Neural crest cell (in vitro differentiated cells): ENCODE results near the gene ADD2. TPM values are rescaled to one million over a fixed set of nuclear protein-coding genes. Genes with fewer than 3 reads are reported as not detected.

Experiments used
- DNase-seq: peaks from one replicate; pipeline ENCODE4 v3.0.0; 2021; ENCODE audit warnings: low read depth, mixed read lengths, low spot score
- H3K27ac Mint-ChIP-seq: one replicate; pipeline ENCODE4 v1.8.0; 2021; ENCODE audit warnings: mild to moderate bottlenecking, mixed read lengths; ENCODE audit not compliant: unreplicated experiment
- H3K27me3 Mint-ChIP-seq: 2 replicates; pipeline ENCODE4 v1.8.0; 2021; ENCODE audit warnings: low read depth, mild to moderate bottlenecking, mixed read lengths
- H3K36me3 Mint-ChIP-seq: 2 replicates; pipeline ENCODE4 v1.8.0; 2021; ENCODE audit warnings: low read depth, mild to moderate bottlenecking, mixed read lengths
- H3K4me1 Mint-ChIP-seq: 2 replicates; pipeline ENCODE4 v1.8.0; 2021; ENCODE audit warnings: mixed read lengths
- H3K4me3 Mint-ChIP-seq: one replicate; pipeline ENCODE4 v1.8.0; 2021; ENCODE audit warnings: mild to moderate bottlenecking, mixed read lengths
- H3K9me3 Mint-ChIP-seq: 2 replicates; pipeline ENCODE4 v1.8.0; 2021; ENCODE audit warnings: mixed read lengths
- total RNA-seq: library from RNA; stranded (reverse); gene quantifications from 2 replicates; pipeline ENCODE4 v1.2.1, GENCODE V29; 2021
- TF ChIP-seq, protein P1 (sequence below): fragments of 200-600 bp; sonication (generic); conservative IDR thresholded peaks from 2 replicates; pipeline ENCODE4 v1.5.0; 2021; ENCODE audit warnings: antibody characterized with exemption, mild to moderate bottlenecking

ADD2 gene
- total RNA-seq, 1 donor from 2014 or later, result 31.8 TPM

DNA sequence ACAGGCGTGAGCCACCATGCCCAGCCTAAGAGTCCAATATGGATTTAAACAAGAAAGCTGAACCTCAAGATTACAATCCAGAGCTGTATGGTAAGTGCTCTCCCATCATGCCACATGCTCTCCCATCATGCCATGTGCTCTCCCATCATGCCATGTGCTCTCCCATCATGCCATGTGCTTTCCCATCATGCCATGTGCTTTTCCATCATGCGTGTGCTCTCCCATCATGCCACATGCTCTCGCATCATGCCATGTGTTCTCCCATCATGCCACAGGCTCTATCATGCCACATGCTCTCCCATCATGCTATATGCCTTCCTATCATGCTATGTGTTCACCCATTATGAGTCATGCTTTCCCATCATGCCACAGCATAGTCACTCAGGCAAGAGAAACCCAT is 20.7 kb downstream of the ADD2 start:
- H3K4me1 Mint-ChIP-seq, result peaks cover 37% of the 10 kb centered on the region
- no peak overlapping the region for H3K27ac Mint-ChIP-seq
- peaks cover 7% of the 10 kb centered on the region for H3K27me3 Mint-ChIP-seq
- no peak overlapping the region for H3K4me3 Mint-ChIP-seq
- TF ChIP-seq, protein P1, sequence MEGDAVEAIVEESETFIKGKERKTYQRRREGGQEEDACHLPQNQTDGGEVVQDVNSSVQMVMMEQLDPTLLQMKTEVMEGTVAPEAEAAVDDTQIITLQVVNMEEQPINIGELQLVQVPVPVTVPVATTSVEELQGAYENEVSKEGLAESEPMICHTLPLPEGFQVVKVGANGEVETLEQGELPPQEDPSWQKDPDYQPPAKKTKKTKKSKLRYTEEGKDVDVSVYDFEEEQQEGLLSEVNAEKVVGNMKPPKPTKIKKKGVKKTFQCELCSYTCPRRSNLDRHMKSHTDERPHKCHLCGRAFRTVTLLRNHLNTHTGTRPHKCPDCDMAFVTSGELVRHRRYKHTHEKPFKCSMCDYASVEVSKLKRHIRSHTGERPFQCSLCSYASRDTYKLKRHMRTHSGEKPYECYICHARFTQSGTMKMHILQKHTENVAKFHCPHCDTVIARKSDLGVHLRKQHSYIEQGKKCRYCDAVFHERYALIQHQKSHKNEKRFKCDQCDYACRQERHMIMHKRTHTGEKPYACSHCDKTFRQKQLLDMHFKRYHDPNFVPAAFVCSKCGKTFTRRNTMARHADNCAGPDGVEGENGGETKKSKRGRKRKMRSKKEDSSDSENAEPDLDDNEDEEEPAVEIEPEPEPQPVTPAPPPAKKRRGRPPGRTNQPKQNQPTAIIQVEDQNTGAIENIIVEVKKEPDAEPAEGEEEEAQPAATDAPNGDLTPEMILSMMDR, result no peak
- peaks cover 4% of the 10 kb centered on the region for H3K9me3 Mint-ChIP-seq
- H3K36me3 Mint-ChIP-seq, result no peaks in the 10 kb centered on the region
- no peak for DNase-seq

DNA sequence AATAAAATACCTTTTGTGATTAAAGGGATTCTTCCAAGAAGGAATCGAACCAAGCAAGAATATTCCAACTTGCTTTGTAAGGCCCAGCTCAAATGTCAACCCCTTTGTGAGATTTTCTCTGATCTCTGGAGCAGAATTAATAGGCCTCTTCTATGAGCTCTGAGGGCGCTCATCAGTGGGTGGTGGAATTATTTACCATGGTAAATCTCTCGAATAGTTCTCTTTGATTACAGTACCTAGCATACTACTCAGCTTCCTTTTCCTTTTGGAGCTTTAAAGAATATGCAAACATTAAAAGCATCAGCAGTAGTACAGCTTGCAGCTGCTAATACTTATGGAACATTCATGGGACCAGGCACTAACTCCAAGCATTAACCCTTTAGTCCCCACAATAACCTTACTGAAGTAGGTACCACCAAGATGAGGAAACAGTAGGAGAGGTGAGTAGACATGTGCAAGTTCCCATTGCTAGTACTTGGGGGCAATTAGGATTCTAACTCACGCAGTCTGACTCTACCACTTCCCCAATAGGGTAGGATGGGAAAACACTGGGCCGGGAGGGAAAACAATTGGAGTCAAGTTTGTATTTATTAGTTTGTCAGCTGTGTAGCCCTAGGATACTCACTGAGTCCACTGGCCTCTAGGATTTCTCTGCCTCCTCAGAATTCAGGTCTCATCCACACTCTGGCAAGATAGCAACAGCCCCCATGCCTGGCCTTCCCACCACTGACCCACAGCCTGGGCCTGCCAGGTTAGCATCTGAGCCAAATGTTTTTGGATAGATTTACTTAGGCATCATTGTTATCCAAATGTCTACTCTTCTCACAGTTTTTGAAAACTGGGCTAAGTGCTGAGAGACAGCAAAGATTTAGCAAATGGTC is 21.7 kb downstream of the ADD2 start:
- H3K27me3 Mint-ChIP-seq, result peaks cover 7% of the 10 kb centered on the region
- peaks cover 41% of the 10 kb centered on the region for H3K4me1 Mint-ChIP-seq
- H3K9me3 Mint-ChIP-seq, result peaks cover 4% of the 10 kb centered on the region
- no peak for DNase-seq
- no peaks in the 10 kb centered on the region for H3K36me3 Mint-ChIP-seq
- H3K27ac Mint-ChIP-seq, result peak overlapping the region; percentile 37
- no peak overlapping the region for H3K4me3 Mint-ChIP-seq
- TF ChIP-seq, protein P1, result no peak

GRCh38 chr2:70745276-70745825 is 22.6 kb downstream of the ADD2 start:
- TF ChIP-seq, protein P1, result no peak
- H3K4me1 Mint-ChIP-seq, result peaks cover 47% of the 10 kb centered on the region
- no peak overlapping the region for H3K27ac Mint-ChIP-seq
- no peak overlapping the region for H3K4me3 Mint-ChIP-seq
- DNase-seq, result no peak
- peaks cover 10% of the 10 kb centered on the region for H3K27me3 Mint-ChIP-seq
- H3K36me3 Mint-ChIP-seq, result no peaks in the 10 kb centered on the region
- peaks cover 4% of the 10 kb centered on the region for H3K9me3 Mint-ChIP-seq

DNA sequence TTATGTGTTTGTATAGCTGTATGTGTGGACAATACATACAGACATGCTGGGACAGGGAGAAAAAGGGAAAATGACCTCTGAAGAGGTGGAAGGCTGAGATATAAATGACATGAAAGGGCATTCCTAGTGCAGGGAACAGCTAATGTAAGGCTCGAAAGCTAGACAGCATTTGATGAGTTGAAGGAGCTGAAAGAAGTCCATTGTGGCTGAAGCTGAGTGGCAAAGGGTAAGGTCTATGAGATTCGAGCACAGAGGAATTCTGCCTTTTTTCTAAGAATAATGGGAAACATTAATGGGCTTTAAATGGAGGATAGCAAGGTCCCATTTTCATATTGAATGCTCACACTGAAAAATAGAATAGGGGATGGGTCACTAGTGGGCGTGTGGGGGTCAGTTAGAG is 23.6 kb downstream of the ADD2 start:
- no peak for DNase-seq
- peaks cover 7% of the 10 kb centered on the region for H3K27me3 Mint-ChIP-seq
- no peaks in the 10 kb centered on the region for H3K36me3 Mint-ChIP-seq
- H3K4me1 Mint-ChIP-seq, result peaks cover 47% of the 10 kb centered on the region
- H3K27ac Mint-ChIP-seq, result peak overlapping the region; percentile 30
- TF ChIP-seq, protein P1, result no peak
- H3K9me3 Mint-ChIP-seq, result peaks cover 4% of the 10 kb centered on the region
- peak overlapping the region; percentile 1 for H3K4me3 Mint-ChIP-seq

- TF ChIP-seq, protein P1, result no peak
- Mint-ChIP-seq H3K9me3 (peaks cover 4% of the 10 kb centered on the region), H3K27ac (no peak overlapping the region), H3K4me1 (peaks cover 47% of the 10 kb centered on the region), H3K27me3 (peaks cover 10% of the 10 kb centered on the region), H3K4me3 (no peak overlapping the region), H3K36me3 (no peaks in the 10 kb centered on the region)
- no peak for DNase-seq
These were observed 24.3 kb downstream of the ADD2 start for GRCh38 chr2:70743677-70744076.
